ENCODE measurements around the gene RPA4.

- TF ChIP-seq RAD21 (IDR thresholded peaks at IDR 0.05; ENCODE audit: low read depth) = no peak
- no peak for TF ChIP-seq TAF1 (IDR thresholded peaks at IDR 0.05; ENCODE audit: low read depth)
- no peak for TF ChIP-seq ZBTB7A (IDR thresholded peaks at IDR 0.05; ENCODE audit: low read depth)
- TF ChIP-seq CEBPB (IDR thresholded peaks at IDR 0.05) = no peak
- TF ChIP-seq TCF12 (IDR thresholded peaks at IDR 0.05; ENCODE audit: low read depth) = no peak
- TF ChIP-seq FOXM1 (IDR thresholded peaks at IDR 0.05; ENCODE audit: borderline replicate concordance, low read depth) = no peak
- TF ChIP-seq REST (IDR thresholded peaks at IDR 0.05; ENCODE audit: low read depth) = no peak
- TF ChIP-seq EP300 (IDR thresholded peaks at IDR 0.05; ENCODE audit: borderline replicate concordance) = no peak
These were observed 49.6 kb upstream of the RPA4 start for GRCh38 chrX:96834137-96834536.
